Stimulated activated CD4-positive, alpha-beta T cell treated with anti-CD3 and anti-CD28 coated beads, Interleukin-12 subunit alpha, Interleukin-12 subunit beta, amount 100 ng/mL, for 4 hours (primary cell): ENCODE results near the gene LMOD3.

Experiments
- DNase-seq: peaks from one replicate; pipeline ENCODE4 v3.0.0-alpha.2; 2020

LMOD3 gene

DNA sequence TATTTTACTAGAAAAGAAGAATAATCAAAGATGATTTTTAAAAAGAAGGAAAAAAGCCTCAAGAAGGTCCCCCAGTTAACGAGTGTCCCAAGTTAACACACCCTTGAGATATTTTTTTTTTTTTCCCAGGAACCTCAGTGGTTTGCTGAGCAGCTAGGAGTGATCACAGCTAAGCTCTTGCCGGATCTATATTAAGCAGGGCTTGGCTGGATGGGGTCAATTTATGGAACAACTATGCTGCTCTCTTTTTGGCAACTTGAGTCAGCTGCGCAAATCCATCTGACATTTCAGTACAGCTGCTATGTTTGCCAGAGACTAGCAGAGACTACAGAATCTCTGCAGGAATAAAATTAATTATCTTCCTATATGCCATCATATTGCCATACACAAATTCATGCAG lies at the start of gene LMOD3:
Gene LMOD3 (minus strand): TSS at position 193 of the 400 bp plus-strand sequence. CDS start 209 bp downstream, outside the sequence.
- no peak for DNase-seq

DNA sequence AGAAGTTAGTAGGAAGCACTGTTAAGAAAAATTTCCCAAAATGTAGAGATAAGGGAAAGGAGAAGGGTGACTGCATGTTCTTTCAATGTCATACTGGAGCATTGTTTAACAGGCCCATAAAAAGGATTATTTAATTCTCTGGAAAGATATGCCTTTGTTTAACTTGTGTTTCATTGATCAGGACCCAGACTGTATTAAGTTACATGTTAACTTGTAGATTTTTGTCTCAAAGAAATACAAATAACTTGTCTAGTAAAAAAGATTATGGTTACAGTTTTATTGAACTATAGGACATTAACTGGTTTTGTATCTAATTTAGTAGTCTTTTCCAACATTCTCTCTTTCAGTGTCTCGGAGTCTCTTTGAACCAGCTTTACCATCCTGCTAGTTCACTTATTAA lies 49.7 kb upstream of the LMOD3 start:
- no peak for DNase-seq

DNA sequence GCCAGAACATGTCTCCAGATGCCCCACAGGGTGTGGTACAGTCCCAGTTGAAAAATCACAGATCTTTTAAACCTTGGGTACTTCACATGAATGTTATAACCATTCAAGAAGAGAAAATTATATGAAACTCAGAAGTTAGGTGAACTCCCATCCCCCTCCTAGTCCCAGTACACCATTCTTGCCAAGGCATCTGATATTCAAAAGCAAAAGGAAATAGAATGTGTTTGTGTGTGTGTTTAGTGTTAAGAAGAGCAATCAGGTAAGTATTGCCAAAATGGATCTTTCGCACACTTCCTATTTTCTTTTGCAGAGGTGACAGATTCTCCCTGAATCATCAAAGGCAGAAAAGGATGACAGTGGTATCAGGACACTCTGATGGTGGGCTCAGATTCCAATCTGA lies 44.1 kb upstream of the LMOD3 start:
- no peak for DNase-seq

DNA sequence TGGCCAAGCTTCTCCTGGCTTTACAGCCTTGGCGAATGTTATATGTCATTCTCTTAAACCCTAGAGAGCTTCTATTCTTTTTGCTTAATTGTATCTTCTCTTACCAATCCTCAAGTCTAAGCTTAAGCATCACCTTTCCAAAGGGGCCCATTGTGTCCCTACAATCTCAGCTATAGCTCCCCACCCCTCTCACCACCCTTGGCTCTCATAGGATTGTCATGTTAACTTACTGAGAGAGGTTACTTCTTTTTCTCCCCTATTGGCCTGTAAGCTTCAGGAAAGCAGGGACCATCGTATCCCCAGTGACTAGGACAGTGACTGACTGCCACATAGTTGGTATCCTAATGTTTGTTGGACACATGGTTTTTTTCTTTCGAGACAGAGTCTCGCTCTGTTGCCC lies 43.3 kb upstream of the LMOD3 start:
- no peak for DNase-seq

DNA sequence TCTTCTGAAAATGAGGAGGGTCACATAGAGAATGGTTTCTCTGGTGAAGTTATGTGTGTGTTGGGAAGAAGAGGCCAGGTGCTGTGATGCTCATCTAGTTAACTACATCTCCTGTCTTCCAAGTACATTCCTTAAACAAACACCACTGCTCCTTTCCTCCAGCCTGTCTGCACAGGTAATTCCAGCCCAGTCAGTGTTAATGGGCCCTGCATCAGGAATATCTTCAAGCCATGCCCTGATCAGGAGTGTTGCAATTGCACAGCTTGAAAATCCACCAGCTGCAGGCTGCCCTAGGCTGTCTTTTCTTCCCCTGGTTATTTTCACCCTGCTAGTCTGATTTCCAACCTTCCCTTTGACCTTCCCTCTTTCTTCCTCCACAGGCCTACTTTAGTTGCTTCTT lies 41.9 kb upstream of the LMOD3 start:
- no peak for DNase-seq

DNA sequence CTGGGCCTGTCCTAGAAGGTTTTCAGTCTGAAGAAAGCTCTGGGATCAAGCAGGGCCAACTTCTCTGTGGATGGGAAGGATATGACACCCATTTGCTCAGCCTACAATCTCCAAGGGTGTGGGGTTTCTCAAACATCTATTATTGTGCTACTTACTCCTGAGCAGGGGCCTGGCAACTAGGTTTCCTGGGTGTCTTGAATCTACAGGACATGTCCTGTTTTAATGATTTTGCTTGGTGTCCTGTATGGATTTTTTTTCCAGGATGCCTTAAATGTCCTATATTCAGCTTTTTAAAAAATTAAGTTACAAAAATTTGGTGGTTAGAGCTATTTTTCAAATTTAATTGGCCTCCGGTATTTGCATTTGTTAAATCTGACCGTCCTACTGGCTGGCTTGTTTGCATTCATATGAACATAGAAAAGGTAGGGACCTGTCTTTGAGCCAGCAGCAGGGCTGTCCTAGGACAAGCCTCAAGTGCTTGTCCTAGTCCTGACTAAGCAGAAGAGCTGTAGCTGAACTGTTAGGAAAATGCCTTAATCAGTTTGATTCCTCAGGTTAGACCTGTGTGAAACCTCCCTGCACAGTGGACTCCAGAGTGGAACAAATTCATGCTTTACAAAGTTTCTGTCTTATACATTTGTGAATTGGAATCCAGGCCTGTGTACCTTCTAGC lies 40.0 kb upstream of the LMOD3 start:
- no peak for DNase-seq

DNA sequence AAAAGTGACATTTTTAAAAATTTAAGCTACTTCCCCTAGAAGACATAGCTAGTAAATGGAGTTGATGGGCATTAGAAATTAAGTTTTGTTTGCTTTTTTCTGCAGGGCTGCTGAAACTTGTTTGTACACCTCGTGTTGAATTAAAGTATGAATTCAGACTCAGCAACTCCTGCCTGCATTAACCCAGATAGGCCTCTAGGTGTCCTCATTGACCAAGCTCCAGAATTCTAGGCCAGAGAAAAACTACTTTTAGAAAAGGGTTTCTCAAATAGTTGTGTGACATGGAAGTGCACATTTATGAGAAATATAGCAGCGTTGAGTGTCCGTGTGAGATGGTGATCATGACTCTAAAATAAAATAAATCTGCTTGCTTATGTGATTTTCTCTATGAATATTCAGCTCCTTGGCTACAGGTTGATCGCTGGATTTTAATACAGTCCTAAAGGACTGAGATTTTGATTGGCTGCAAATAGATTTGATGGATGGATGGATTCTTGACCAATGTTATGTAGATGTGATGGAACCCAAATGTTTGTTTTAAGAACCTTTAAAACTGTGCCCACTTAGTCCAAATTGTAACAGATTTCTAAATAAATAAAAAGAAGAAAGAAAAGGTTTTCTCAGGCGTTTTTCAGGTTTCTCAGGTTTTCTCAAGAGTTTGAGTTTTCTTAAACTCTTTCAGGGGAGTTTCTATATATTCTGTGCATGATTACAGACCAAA lies 39.4 kb upstream of the LMOD3 start:
- no peak for DNase-seq

DNA sequence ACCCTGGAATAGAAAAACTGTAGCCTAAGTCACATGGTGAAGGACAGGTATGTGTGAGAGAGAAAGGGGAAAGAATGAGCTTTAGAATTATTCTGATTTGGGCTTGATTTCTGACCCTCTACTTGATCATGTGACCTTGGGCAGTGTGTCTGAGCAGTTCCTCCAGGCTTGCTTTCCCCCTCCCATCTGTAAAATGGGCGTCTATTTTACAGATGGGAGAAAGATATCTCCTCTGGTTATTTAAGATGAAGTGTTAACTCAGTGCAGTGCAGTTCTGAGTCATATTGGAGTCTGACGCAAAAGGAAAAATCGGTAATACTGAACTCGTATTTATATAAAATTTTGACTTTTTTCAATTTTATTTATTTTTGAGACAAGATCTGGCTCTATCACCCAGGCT lies 38.1 kb upstream of the LMOD3 start:
- DNase-seq: no peak

DNA sequence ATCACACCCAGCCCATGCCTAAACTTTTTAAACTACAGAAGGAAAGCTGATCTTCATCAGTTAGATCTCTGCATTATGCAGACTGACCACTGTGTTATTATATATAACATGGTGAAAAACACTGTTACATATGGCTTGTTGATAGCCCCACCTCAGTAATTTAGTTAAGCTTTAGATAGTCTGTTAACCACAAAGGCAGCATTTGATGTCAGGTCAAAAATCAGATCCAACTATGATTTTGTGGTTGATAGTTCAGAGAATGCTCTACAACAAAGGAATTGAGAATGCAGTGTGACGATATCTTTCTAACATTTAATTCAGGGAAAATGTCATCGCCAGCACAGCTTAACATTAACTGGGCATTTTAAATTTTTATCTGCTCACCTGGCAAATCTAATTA lies 37.7 kb upstream of the LMOD3 start:
- no peak for DNase-seq

DNA sequence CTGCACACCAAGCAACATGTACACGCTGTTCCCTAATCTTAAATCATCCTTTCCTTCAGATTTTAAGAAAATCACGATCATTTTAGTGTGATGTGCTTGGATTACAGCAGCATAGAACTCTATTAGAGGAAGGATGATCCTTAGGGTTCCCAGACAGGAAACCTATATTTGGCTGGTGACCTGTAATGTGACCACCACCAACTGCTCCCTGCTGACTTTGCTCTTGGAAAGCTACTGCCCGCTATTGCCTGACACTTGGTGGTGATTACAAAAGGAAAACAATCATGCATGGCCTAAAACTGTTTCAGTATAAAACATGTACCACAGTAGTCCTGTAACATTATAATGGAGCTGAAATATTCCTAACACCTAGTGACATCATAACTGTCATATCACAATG lies 27.2 kb upstream of the LMOD3 start:
- no peak for DNase-seq

DNA sequence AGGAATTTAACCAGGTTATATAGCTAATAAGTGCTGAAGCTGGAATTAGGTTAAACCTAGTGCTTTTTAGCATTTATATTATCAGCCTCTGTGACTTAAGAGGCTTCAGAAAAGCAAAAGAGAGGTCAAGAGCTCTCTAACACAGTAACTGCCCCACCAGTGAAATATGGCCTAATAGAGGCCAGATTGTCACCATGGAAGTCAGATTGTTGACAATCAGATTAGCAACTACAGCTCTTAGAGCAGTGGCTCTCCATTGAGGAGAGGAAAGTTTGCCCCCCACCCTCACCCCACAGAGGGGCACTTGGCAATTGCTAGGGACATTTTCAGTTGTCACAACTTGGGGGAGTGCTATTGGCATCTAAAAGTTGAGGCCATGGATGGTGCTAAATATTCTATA lies 23.3 kb upstream of the LMOD3 start:
- no peak for DNase-seq

DNA sequence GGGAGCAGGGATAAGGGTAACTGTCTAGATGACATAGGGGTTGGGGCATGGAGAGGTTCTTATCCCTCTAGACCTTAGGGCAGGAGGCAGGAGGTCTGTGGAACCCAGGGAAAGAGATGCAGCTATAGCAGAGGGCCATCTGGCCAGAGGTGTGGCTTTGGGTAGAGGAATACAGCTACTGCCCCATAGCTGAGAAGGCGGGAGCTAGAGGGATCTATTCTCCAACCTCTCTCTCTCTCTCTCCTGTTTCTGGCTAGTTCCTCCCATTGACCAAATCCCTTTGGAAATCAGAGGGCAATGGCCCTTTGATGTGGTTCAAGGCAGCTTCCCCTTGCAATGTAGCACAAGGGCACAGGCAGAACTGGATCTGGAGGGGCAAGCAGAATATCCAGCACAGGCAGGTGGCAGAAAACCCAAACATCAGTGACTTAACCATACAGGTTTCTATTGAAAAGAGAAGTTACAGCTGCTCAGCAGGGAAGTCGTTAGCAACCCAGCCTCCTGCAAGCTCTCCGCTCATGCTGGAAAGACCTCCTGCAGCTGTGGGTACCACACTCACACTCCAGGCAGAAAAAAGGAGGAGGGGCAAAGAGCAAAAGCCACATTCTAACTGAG lies 22.3 kb upstream of the LMOD3 start:
- DNase-seq: no peak

DNA sequence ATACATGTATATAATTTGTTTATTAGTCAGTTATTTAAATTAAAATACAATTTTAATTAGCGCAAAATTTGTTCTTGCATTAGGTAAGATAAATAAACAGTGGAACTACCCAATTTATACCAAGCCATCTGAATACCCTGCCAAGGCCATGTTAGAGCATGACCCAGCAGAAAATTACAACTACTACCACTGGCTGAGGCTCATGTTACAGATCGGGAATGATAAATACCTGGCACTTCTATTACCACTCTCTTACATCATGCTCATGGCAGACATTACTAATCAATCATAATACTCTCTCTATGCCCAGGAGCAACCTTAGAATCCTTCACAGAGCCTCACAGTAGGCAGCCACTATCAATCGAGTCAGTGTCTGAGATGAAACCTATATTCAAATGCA lies 21.2 kb upstream of the LMOD3 start:
- DNase-seq: no peak

DNA sequence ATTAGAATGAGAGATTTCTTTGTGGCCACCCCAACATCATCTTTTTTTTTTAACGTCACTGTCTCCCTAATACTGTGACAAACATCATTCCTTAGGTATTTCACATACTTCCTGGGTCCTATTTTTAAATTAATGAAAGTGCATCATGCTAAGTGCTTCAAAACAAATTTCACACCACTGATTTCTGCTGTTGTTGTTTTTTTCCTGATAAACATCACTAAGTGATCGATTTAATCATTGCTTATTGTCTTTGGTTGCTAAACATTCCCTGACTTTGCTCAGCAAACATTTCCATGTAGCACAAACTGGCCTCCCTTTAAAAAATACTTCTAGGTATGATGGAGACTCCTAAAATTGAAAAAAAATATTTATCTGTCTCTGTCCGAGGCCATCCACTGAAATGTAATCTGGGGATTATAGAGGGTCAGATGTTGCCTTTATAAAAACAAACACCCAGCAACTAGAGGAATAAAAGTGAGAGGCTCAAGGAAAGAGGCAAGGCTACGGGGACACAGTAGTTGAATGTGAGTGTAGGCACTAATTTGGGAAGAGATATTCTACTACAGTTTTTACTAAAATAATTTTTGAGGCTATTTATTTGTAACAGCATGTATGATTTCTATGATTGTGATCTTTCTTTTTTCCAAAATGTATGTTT lies 20.5 kb upstream of the LMOD3 start:
- no peak for DNase-seq

DNA sequence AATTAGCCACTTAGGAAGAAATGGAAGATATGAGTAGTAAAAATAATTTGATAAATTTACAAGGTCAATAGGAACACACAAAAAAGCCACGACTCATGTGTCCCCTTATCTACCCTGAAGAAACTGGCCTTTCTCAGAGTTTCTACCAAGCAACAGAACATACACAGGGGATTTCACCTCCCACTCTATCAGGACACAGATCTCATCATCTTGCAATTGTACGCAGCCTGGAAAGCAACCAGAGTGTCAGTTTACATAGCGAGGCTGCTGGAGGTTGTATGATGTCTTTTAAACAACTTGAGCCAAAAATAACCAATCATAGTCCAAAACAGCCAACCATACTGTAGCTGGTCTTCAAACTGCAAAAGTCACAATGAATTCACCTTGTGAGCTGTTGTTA lies 19.7 kb upstream of the LMOD3 start:
- DNase-seq: no peak

DNA sequence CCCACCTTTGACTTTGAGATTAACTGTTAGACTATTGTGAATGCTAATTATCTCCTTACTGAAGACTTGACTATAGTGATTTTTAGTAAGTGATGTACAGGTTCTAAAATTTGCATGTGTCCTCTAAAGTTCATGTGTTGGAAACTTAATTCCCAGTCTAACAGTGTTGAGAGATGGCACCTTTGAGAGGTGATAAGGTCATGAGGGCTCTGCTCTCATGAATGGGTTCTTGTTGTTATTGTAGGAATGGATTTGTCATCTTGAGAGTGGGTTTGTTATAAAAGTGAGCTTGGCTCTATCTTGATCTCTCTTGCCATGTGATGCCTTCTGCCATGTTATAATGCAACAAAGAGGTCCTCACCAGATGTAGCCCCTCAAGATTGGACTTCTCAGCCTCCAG lies 18.9 kb upstream of the LMOD3 start:
- no peak for DNase-seq

DNA sequence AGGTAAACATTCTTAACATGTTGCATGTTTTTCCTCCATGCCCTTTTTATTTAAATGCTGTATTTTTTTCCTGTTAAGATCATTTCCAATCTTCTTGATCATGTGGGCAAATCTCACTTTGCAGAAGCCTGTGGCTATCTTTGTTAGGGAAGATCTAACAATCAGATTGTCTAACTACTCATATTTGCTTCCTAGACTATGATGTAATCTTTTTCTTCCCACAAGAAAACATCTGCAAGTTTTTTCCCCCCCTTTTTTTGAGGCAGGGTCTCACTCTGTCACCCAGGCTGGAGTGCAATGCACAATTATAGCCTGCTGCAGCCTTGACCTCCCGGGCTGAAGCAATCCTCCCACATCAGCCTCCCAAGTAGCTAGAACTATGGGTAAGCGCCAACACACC lies 15.0 kb upstream of the LMOD3 start:
- no peak for DNase-seq

DNA sequence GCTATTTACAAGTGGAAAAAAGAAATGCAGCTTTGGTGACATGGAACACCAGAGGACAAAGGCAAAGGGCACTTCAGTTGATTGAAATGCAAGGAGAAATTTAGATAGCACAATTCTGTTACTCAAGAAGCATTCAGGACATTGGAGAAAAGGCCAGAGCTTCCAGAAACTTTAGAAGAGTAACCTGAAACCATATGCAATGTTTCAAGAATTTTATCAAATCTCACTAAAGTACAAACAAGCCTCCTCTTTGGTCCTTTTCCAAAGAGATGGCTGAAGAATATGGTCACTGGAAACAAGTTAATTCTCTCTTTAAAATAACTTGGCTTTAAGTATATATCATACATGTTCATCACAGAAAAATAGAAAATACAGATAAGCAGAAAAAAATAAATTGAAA lies 14.6 kb upstream of the LMOD3 start:
- no peak for DNase-seq

DNA sequence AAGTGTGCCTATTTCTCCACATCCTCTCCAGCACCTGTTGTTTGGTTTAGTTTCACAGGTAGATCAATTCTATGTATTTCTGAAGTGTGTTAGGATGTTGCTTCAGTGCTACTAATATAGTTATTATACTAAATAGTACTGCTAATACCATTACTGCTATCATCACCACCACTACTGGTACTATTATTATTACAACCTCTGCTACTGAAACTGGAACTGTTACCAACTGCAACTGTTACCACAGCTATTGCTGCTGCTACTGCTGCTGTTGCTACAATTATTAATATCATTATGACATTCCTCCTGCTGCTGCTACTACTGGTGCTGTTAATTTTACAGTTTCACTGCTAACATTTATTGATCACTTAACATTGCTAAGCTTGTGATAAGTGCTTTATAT lies 8.3 kb upstream of the LMOD3 start:
- DNase-seq: no peak

DNA sequence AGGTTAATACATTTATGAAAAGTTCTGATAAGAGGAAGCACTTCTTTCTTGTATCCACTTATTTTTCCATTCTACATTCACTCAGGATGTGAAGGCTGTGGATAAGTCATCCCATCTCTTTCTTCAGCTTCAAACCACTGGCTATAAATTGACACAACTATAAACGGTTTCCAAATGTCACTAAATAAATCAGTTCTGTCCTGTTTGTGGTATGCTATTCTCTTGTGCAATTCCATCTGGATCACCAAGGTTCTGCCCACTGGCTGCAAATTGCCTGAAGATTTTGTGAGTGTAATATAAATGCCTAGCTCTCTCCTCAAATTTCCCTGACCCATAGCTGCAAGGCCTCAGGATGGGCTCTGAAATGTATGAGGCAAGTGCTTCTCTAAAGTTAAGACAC lies 7.1 kb upstream of the LMOD3 start:
- DNase-seq: no peak

DNA sequence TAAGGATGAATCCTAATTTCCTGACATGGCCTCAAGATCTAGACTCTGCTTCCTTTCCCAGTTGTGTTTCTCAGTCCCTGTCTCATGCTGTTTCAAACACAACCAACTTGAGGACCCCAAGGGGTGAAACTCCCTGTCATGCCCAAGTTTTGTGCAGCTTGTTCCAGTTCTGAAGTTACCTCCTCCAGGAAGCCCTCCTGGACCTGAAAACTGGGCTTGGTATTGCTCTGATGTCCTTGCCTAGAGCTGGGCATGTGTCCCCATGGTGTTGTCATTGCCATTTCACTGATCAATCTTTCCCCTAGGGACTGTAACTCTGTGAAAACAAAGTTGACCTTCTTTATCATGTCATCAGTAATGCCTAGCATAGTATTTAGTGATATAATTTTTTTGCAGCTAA lies 6.1 kb upstream of the LMOD3 start:
- no peak for DNase-seq

DNA sequence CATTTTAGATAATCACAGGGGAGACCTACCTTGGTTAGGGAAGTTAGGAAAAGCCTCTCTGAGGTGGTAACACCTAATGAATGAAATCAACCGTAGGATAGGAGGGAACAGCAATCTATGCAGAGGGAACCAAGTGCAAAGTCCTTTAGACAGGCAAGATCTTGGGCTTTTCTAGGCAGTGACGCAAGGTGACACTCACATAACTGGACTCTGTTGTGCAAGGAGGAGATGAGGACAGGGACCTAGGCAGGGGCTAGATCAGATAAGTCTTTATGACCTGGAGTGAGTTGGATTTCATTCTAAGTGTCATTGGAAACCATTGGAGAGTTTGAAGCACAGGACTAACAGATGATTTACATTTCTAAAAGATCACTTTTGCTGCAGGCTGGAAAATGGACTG lies 4.6 kb upstream of the LMOD3 start:
- no peak for DNase-seq

DNA sequence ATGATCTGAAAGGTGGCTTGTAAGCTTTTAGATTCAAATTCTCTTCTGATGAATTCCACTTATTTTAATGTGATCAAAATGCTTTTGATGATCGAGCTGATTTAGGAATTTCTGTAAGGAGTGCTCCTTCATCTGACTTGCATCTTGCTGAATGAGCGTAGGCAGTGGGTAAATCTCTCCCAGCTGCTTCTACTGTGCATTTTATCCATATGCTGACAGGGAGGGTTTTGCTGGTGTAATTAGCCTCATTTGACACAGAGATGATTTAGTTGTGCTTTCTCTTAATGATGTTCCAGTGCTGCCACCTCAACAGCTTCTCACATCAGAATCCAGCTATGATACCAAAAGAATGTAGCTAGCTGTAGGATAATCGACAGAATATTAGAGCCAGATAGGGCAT lies 3.8 kb upstream of the LMOD3 start:
- no peak for DNase-seq

DNA sequence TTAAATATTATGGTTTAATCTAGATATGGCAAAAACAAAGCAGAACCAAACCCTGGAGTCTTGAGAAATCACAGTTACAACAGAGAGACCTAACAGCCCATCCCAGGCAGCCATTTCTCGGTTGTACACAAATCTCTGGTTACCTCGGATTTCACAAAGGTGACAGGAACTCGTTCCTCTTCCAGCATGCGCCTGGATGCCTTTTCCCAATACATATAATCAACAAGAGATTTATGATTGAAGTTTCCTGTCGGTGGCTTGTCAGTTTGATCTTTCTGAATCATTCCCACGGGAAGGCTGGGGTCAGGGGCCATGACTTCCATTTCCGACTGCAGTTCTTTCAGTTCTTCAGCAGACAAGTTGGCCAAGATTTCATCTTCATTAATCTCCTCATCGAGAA lies 445 bp downstream of the LMOD3 start:
- no peak for DNase-seq
